HT-29 (cell line): Measurements from ENCODE around the gene KCNIP4. TPM values are rescaled to one million over a fixed set of nuclear protein-coding genes. Genes with fewer than 3 reads are reported as not detected.

ENCODE experiments used
- DNase-seq: peaks from one replicate; pipeline ENCODE4 v3.0.0-alpha.2; 2015; ENCODE audit warnings: low spot score
- total RNA-seq: library from RNA; depleted of rRNA; stranded (reverse); fragments of >200 nt; shearing (Covaris generic); gene quantifications from 2 replicates; pipeline ENCODE4 v1.2.3, GENCODE V29; 2014

KCNIP4 gene
- total RNA-seq, 1 experiment from 2014 or later, result not detected

GRCh38 chr4:20681271-20681670 is 1267.3 kb downstream of the KCNIP4 start:
- DNase-seq, result no peak

- DNase-seq, result no peak
Observed at GRCh38 chr4:20680736-20681135, 1267.8 kb downstream of the KCNIP4 start.

- DNase-seq, result no peak
Observed at GRCh38 chr4:20679951-20680350, 1268.6 kb downstream of the KCNIP4 start.
